Tibial nerve (tissue), 4 donors: ENCODE measurements around the gene PIK3C2B. TPM values are rescaled to one million over a fixed set of nuclear protein-coding genes. Genes with fewer than 3 reads are reported as not detected.
A peak's percentile ranks its signal among the peaks of the same experiment; 100 is the strongest.

Experiments used
- DNase-seq, 2 donors: peaks; one replicate each; pipeline ENCODE4 v3.0.0-alpha.2; 2019; ENCODE audit warnings: low spot score in 2 of 2
- H3K27ac ChIP-seq, 4 donors: fragments of 200-600 bp; sonication (generic) in 3 of 4; one replicate each; pipeline ENCODE4 v1.5.1; 2017 to 2019; ENCODE audit warnings: mild to moderate bottlenecking in 1 of 4
- H3K27me3 ChIP-seq, 2 donors: fragments of 200-600 bp; sonication (generic) in 1 of 2; one replicate each; pipeline versions ENCODE4 v1.5.1 to v1.6.0; 2017 to 2019
- H3K36me3 ChIP-seq, 3 donors: fragments of 200-600 bp; sonication (generic); one replicate each; pipeline ENCODE4 v1.5.1; 2018 to 2019
- H3K4me1 ChIP-seq, 4 donors: fragments of 200-600 bp; sonication (generic) in 3 of 4; one replicate each; pipeline ENCODE4 v1.5.1; 2017 to 2019
- H3K4me3 ChIP-seq, 4 donors: fragments of 200-600 bp; sonication (generic) in 3 of 4; one replicate each; pipeline ENCODE4 v1.5.1; 2017 to 2019; ENCODE audit warnings: mild to moderate bottlenecking in 1 of 4, moderate library complexity in 1 of 4
- H3K9me3 ChIP-seq, 4 donors: fragments of 200-600 bp; sonication (generic) in 3 of 4; one replicate each; pipeline ENCODE4 v1.5.1; 2017 to 2019
- CTCF ChIP-seq, 5 experiments: fragments of 200-600 bp in 3 of 5; fragments of 450-650 bp in 2 of 5; sonication (generic) in 3 of 5; IDR thresholded peaks; one replicate each; pipeline ENCODE4 v1.5.1; 2016 to 2019; ENCODE audit warnings: antibody characterized with exemption in 5 of 5, mild to moderate bottlenecking in 3 of 5, moderate library complexity in 2 of 5
- EP300 ChIP-seq, 2 donors: sonication (generic); formaldehyde crosslinking; IDR thresholded peaks; one replicate each; pipeline ENCODE4 v1.6.1; 2017; ENCODE audit warnings: antibody characterized with exemption in 2 of 2, mild to moderate bottlenecking in 1 of 2
- POLR2A ChIP-seq, 2 donors: fragments of 450-650 bp; IDR thresholded peaks; one replicate each; pipeline ENCODE4 v1.6.1; 2017; ENCODE audit warnings: antibody characterized with exemption in 2 of 2, mild to moderate bottlenecking in 2 of 2, moderate library complexity in 2 of 2
- WGBS, 2 donors: methylation state at CpG; one replicate each; pipeline ENCODE4 v1.1.5; 2018; 5-methylcytosine and 5-hydroxymethylcytosine counted together
- total RNA-seq, 4 donors: library from RNA; depleted of rRNA; stranded (reverse); fragments of >200 nt; gene quantifications; one replicate each; pipeline ENCODE4 v1.1.0, GENCODE V29; 2016

Gene PIK3C2B
- total RNA-seq, 4 donors from 2014 or later: 18.0 to 67.2 (median 32.5) TPM

GRCh38 chr1:204483791-204484190 is 10.8 kb downstream of the PIK3C2B start:
- WGBS, 2 donors: 66 to 72% methylated on average over 7 of the region's 7 CpGs
- Histone ChIP-seq H3K9me3 (no peaks in the 10 kb centered on the region), H3K4me3 (no peak overlapping the region), H3K4me1 (peaks cover 0 to 39% (median 34%) of the 10 kb centered on the region in 4 donors), H3K36me3 (no peaks in the 10 kb centered on the region), H3K27ac (no peak overlapping the region), H3K27me3 (no peaks in the 10 kb centered on the region)
- TF ChIP-seq CTCF (IDR thresholded peaks at IDR 0.05): no peak
- DNase-seq: no peak

DNA sequence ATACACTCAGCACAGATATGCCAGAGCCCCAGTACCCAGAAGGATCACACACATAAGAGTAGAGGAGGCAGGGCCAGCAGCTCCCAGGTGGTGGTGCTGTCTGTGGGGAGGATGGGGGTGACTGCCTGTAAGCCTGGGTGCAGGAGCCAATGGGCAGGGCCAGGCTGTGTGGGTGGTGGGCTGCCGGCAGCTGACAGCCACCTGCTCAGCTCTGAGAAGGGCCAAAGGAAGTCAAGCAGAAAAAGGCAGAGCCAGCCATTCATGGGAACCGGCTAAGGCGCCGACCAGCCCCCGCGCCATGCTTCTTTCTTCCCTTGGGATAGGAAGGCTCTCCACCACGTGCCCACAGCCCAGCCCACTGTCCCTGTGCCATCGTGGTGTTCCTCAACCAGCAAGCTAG is 14.1 kb downstream of the PIK3C2B start:
- Histone ChIP-seq H3K9me3 (no peaks in the 10 kb centered on the region), H3K36me3 (no peaks in the 10 kb centered on the region), H3K27me3 (no peaks in the 10 kb centered on the region), H3K27ac (peak overlapping the region in 1 of 4 donors; percentile 34), H3K4me3 (no peak overlapping the region), H3K4me1 (peaks cover 0 to 72% (median 52%) of the 10 kb centered on the region in 4 donors)
- TF ChIP-seq POLR2A (IDR thresholded peaks at IDR 0.05) (no peak), CTCF (IDR thresholded peaks at IDR 0.05) (no peak), EP300 (IDR thresholded peaks at IDR 0.05) (no peak)
- 61 to 66% methylated on average over 8 of the region's 8 CpGs for WGBS, 2 donors
- no peak for DNase-seq

DNA sequence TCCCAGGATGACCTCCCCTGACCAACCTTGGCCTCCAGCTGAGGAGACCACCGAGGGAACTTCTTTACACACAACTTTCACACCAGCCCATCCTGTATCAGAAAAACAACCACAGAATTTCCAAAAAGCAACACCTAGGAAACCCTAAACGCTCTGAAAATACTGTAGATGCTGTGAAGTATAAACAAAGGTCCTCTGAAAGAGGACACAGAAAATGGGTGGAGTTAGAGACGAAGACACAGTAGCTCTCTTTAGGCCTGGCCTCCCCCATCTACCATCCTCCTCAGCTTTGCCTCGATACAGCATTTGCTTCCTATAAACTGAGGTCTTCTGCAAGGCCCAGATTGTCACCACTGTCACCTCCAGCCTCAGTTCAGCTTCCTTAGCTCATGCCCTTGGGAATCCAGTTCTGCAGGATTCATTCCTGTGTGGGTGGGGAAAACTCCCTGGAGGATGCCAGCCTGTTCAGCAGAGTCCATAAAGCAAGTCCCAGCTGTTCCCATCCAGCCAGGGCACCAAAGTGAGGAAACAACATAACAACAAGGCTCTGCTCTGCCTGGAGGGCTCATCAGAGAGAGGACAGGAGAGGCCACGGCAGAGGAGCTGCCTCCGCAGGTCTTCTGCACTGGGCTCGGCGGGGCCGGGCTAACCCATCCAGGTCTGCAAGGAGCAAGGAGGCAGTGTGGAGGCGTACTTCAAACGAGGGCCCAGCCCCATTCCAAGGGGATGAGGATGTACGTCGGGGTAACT is 15.0 kb downstream of the PIK3C2B start:
- no peak for DNase-seq
- no peak for TF ChIP-seq EP300 (IDR thresholded peaks at IDR 0.05)
- TF ChIP-seq CTCF (IDR thresholded peaks at IDR 0.05): no peak
- TF ChIP-seq POLR2A (IDR thresholded peaks at IDR 0.05): no peak
- H3K27me3 ChIP-seq: no peaks in the 10 kb centered on the region
- 59 to 70% methylated on average over 13 of the region's 13 CpGs for WGBS, 2 donors
- H3K4me3 ChIP-seq: no peak overlapping the region
- peaks cover 0 to 80% (median 52%) of the 10 kb centered on the region in 4 donors for H3K4me1 ChIP-seq
- no peaks in the 10 kb centered on the region for H3K36me3 ChIP-seq
- peak overlapping the region in 3 of 4 donors; percentile 36 to 57 (median 48) for H3K27ac ChIP-seq
- no peaks in the 10 kb centered on the region for H3K9me3 ChIP-seq

DNA sequence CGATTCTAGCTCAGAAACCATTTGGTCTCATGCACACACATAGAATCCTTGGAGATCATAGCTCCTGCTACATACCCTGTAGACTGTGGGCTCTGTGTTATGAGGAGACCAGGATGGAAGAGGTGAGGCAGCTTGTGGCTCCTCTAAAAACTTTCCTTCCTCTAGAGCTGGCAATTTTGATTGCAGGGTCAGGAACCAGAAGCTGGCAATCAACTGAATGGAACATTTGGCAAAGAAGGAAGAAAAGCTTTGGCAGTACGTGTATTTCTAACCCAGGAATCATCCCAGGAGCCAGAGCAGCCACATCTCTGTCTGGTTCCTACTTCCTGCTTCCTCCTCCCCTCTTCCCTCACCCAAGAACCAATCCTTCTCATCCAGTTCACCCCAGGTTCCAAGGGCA is 15.7 kb downstream of the PIK3C2B start:
- H3K27ac ChIP-seq: peak overlapping the region in 3 of 4 donors; percentile 36 to 57 (median 48)
- no peak overlapping the region for H3K4me3 ChIP-seq
- H3K4me1 ChIP-seq: peaks cover 0 to 86% (median 52%) of the 10 kb centered on the region in 4 donors
- TF ChIP-seq POLR2A (IDR thresholded peaks at IDR 0.05): no peak
- no peak for TF ChIP-seq CTCF (IDR thresholded peaks at IDR 0.05)
- no peak for TF ChIP-seq EP300 (IDR thresholded peaks at IDR 0.05)
- WGBS, 2 donors: 60 to 66% methylated on average over 2 of the region's 2 CpGs
- H3K36me3 ChIP-seq: no peaks in the 10 kb centered on the region
- DNase-seq: no peak
- H3K9me3 ChIP-seq: no peaks in the 10 kb centered on the region
- H3K27me3 ChIP-seq: no peaks in the 10 kb centered on the region

GRCh38 chr1:204478172-204478899 is 16.3 kb downstream of the PIK3C2B start:
- TF ChIP-seq EP300 (IDR thresholded peaks at IDR 0.05) (no peak), POLR2A (IDR thresholded peaks at IDR 0.05) (no peak)
- Histone ChIP-seq H3K4me3 (no peak overlapping the region), H3K4me1 (peaks cover 0 to 90% (median 52%) of the 10 kb centered on the region in 4 donors), H3K27me3 (no peaks in the 10 kb centered on the region), H3K36me3 (no peaks in the 10 kb centered on the region), H3K9me3 (no peaks in the 10 kb centered on the region), H3K27ac (peak overlapping the region in 3 of 4 donors; percentile 48 to 57 (median 55))
- no peak for DNase-seq
- WGBS, 2 donors: 56 to 62% methylated on average over 7 of the region's 7 CpGs
